Measurements from ENCODE around the gene TRIM41.
"Not testable (repeated sequence)": the region's sequence is repeated elsewhere in the genome, so short reads cannot be mapped to it uniquely, and the experiment has no call there.

The TRIM41 gene

GRCh38 chr5:181223058-181223728 lies at the start of gene TRIM41:
TRIM41 (plus strand) TSS chr5:181223281; CDS start chr5:181224000, 719 bp downstream.
- peak; percentile 90 for DNase-seq (ENCODE audit: low spot score)

- peak; percentile 18 for DNase-seq (ENCODE audit: low spot score)
These were observed 49.4 kb upstream of the TRIM41 start for GRCh38 chr5:181173420-181174342.

DNA sequence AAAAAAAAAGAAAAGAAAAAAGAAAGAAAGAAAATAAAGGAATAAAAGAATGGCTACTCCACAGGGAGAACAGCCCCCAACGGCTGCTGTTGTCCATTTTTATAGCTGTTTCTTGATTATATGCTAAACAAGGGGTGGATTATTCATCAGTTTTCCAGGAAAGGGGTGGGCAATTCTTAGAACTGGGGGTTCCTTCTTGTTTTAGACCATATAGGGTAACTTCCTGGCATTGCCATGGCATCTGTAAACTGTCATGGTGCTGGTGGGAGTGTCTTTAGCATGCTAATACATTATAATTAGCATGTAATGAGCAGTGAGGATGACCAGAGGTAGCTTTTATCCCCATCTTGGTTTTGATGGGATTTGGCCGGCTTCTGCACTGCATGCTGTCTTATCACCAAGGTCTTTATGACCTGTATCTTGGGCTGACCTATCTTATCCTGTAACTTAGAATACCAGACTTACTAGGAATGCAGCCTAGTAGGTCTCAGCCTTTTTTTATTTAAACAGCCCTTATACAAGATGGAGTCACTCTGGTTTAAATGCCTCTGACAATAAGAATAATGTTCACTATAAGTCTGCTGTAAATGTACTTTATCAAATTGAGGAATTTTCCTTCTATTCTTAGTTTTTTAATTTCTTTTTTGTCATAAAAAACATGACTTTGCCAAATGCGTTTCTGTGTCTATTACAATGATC lies 46.7 kb upstream of the TRIM41 start:
- no peak for DNase-seq (ENCODE audit: low spot score)

DNA sequence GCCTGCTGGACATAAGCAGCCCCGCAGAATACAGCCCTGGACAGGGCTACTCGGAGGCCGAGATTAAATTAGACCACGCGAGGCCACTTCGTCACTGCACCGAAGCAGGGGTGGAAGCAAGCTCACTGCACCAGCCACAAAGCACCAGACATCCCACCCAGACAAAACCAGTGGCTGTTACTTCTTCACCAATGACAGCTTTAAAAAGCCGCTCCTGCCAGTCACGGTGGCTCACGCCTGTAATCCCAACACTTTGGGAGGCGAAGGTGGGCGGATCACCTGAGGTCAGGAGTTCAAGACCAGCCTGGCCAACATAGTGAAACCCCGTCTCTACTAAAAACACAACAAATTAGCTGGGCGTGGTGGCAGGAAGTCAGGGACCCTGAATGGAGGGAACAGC lies 45.5 kb upstream of the TRIM41 start:
- DNase-seq (ENCODE audit: low spot score): not testable (repeated sequence)

GRCh38 chr5:181181650-181182565 lies 41.2 kb upstream of the TRIM41 start:
- peak; percentile 69 for DNase-seq (ENCODE audit: low spot score)

DNA sequence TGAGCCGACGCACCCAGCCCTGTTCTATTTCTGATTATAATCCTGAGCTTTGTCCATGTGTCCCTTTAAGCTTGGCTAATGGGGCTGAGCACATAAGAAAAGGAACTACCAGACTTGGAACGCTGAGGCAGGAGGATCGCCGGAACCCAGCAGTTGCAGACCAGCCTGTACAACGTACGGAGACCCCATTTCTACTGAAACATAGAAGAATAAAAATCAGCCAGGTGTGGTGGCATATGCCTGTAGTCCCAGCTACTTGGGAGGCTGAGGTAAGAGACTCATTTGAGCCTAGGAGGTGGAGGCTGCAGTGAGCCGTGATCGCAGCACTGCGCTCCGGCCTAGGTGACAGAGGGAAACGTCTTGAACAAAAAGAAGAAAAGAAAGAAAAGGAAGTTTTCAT lies 40.4 kb upstream of the TRIM41 start:
- no peak for DNase-seq (ENCODE audit: low spot score)

- no peak for DNase-seq (ENCODE audit: low spot score)
These were observed 38.2 kb upstream of the TRIM41 start for GRCh38 chr5:181184845-181185216.

DNA sequence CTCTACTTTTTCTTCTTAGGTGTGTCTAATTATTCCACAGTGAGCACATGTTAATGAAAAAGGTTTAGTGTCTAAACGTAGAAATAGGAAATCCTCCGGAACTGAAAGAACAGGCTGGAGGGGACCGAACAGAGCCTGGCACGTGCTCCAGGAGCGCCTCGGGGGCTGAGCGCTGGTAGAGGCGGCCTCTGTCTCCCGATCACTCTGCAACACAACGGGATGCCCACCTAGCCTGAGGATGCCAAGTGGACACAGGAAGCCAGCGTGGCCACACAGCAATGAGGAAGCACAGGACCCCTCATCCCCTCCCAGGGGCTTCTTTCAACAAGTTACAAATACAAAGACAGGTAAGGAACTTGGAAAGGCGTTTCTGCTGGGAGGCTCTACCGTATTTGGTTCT lies 37.5 kb upstream of the TRIM41 start:
- no peak for DNase-seq (ENCODE audit: low spot score)

- DNase-seq (ENCODE audit: low spot score): no peak
These were observed 37.1 kb upstream of the TRIM41 start for GRCh38 chr5:181186022-181186421.

DNA sequence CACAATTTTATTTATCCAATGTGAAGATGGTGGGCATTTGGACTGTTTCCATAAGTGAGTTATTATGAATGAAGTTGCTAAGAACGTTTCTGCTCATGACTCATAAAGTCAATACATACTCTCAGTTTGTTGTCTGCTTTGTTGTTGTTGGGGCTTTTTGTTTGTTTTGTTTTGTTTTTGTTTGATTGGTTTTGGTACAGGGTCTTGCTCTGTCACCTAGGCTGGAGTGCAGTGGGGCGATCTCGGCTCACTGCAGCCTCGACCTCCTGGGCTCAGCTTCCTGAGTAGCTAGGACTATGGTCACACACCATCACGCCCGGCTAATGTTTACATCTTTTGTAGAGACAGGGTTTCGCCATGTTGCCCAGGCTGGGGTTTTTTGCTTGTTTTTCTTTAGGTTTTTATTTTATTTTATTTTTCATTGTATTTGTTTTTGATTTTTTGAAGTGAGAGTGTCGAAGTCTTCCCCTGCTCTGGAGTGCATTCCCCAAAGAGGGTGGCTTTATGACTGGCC lies 36.0 kb upstream of the TRIM41 start:
- no peak for DNase-seq (ENCODE audit: low spot score)

- DNase-seq (ENCODE audit: low spot score): peak; percentile 62
These were observed 35.4 kb upstream of the TRIM41 start for GRCh38 chr5:181187500-181188213.

DNA sequence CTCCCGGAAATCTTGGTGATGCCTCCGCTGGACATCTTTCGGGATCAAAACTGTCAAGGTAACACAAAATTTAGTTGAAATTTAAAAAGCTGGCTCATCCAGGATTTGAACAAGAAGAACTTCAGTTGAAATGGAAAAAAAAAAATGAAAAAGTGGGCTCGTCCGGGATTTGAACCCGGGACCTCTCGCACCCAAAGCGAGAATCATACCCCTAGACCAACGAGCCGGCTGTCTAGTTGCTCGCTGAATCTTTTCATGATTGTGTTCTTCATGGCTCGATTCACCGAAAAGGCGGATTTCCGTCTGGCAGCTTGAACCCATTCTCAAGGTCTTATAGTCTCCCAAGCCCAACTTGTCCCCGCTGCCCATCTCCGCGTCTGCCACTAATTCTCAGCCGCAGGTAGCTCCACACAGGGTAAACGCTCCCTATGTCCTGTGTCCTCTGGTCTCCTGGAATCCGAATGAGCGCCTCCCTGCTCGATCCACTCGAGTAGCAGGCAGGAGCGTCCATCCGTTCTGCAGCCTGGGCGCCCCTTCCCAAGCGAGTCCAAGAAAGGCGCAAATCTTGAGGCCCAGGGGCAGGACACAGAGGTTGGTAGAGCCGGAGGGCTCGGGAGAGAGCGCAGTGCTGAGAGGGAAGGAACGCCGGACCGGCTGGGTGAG lies 34.2 kb upstream of the TRIM41 start:
- peak; percentile 84 for DNase-seq (ENCODE audit: low spot score)

- DNase-seq (ENCODE audit: low spot score): no peak
These were observed 33.6 kb upstream of the TRIM41 start for GRCh38 chr5:181189363-181189961.

GRCh38 chr5:181189962-181190710 lies 32.9 kb upstream of the TRIM41 start:
- no peak for DNase-seq (ENCODE audit: low spot score)

DNA sequence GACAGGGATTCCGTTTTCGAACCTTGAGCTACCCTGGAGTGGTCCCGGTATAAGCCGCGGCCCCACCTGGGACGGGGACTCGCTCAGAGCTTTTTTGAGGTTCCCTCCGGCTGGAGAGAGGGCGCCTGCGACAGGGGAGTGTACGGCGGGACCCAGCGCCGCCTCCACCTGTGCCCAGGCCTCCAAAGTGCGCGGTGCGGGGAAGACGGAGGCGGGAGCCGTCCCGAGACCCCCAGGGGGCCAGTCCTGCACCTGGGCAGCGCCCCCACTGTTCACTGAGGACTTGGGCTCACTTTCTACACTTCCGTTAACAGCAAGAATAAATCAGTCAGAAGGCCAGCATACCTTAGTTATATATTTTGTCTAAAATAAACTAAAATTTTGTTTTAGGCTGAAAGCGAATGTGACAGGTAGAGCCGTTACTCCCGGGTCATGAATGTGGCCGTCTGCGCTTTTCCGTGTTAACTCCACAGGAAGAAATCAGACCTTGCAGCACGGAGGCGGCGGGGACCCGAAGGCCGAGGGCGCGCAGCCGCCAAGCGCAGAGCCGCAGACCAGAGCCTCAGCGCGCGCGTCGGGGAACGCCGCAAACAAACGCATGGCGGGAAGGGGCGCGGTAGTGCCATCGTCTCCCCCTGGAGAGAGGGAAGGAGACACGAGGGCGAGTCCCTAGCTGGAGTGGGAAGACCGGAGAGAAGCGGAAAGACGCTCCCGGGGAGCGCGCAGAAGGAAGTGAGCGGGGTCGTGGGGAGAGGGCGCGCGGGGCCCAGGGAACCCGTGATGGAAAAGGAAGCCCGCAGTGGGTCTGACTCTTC lies 32.2 kb upstream of the TRIM41 start:
- peak; percentile 48 for DNase-seq (ENCODE audit: low spot score)

- peak; percentile 96 for DNase-seq (ENCODE audit: low spot score)
These were observed 31.4 kb upstream of the TRIM41 start for GRCh38 chr5:181191526-181192336.

DNA sequence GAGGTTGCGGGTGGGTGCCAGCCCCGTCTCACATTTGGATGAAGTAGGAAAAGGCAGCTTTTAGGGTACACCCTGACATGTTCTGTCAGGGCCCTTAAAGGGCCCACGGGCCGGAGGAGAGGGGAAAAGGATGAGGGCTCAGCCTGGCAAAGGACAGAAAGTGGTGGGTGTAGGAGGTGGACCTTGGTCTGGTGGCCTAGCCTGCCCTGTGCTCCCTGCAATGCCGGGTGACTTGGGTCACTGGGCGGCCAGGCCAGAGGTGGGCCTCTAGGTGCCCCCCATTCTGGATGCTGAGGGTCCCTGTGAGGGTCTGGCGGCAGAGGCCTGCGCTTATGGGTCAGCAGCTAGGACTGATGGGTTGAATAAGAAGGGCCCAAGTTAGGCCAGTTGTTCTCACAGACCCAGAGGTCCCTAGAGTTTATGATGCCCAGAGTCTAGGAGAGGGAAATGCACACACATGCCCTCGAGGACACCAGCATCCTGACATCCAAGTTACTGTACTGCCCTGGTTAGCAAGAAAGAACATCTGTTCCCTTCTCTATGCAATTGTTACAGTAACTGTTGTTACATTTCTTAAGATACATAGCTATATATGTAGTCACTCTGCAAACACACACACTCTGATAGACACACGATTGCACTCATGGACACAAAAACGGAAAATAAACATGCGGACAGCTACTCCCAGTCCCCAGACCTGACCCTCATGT lies 30.6 kb upstream of the TRIM41 start:
- no peak for DNase-seq (ENCODE audit: low spot score)

Measured in hematopoietic multipotent progenitor cell treated with erythropoietin and hydrocortisone succinate and interleukin-3 and kit ligand, for 15 days (in vitro differentiated cells).